SK-N-SH (cell line): Measurements from ENCODE around the gene RBBP7.

Experiments
- CTCF ChIP-seq: fragments of 200-600 bp; sonication (generic); IDR thresholded peaks from 2 replicates; pipeline ENCODE4 v1.6.1; 2017; ENCODE audit warnings: antibody characterized with exemption, mild to moderate bottlenecking, moderate library complexity
- POLR2AphosphoS5 ChIP-seq: IDR thresholded peaks from 2 replicates; pipeline ENCODE4 v1.6.1; 2012; ENCODE audit warnings: low read depth, low read length
- RFX5 ChIP-seq: IDR thresholded peaks from 2 replicates; pipeline ENCODE4 v1.6.1; 2012; ENCODE audit warnings: mild to moderate bottlenecking, improper control_type of control experiment, low read length
- TAF1 ChIP-seq: IDR thresholded peaks from 2 replicates; pipeline ENCODE4 v1.6.1; 2012; ENCODE audit warnings: low read depth, mild to moderate bottlenecking, low read length, moderate library complexity, borderline replicate concordance

DNA sequence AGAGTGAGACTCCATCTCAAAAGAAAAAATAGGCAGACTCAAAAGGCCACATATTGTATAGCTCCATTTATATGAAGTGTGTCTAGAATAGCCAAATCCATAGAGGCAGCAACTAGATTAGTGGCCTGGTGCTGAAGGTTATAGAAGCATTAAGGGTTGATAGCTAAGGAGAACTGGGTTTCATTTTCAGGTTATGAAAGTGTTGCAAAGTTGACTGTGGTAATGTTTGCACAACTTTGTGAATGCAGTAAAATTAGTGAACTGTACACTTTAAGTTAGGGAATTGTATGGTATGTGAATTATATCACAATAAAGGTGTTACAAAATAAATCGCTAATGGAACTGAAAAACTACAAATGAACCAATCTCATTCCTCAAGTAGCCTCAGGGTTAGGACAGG is 55.6 kb downstream of the RBBP7 start:
- TF ChIP-seq RFX5 (no peak), POLR2AphosphoS5 (no peak), TAF1 (no peak), CTCF (no peak)
